Mesendoderm (in vitro differentiated cells): ENCODE results near the gene HIKESHI.

Experiments used
- DNase-seq: peaks from one replicate; pipeline ENCODE4 v3.0.0; 2013
- H2AK5ac ChIP-seq: 2 replicates; pipeline ENCODE4 v1.6.1; 2013; ENCODE audit warnings: low read length, inconsistent platforms
- H2BK120ac ChIP-seq: 2 replicates; pipeline ENCODE4 v1.6.1; 2013; ENCODE audit warnings: low read depth, mild to moderate bottlenecking, low read length, moderate library complexity, mixed read lengths
- H2BK15ac ChIP-seq: replicated peaks from 2 replicates; pipeline ENCODE4 v1.6.1; 2013; ENCODE audit warnings: low read depth, mild to moderate bottlenecking, moderate library complexity
- H2BK5ac ChIP-seq: 2 replicates; pipeline ENCODE4 v1.6.1; 2013; ENCODE audit warnings: low read length, inconsistent platforms
- H3K18ac ChIP-seq: 2 replicates; pipeline ENCODE4 v1.6.1; 2013; ENCODE audit warnings: mild to moderate bottlenecking, low read length, mixed read lengths
- H3K23ac ChIP-seq: one replicate; pipeline ENCODE4 v1.6.1; 2013; ENCODE audit warnings: low read length
- H3K27ac ChIP-seq: 2 replicates; pipeline ENCODE4 v1.5.1; 2013; ENCODE audit warnings: low read depth, mild to moderate bottlenecking, inconsistent platforms, low read length, moderate library complexity
- H3K27me3 ChIP-seq: 2 replicates; pipeline ENCODE4 v1.6.1; 2013; ENCODE audit warnings: low read length, control low read depth, mild to moderate bottlenecking, inconsistent platforms; ENCODE audit not compliant: insufficient read depth, poor library complexity
- H3K36me3 ChIP-seq: 2 replicates; pipeline ENCODE4 v1.6.1; 2013; ENCODE audit warnings: low read length, inconsistent platforms; ENCODE audit not compliant: control insufficient read depth, insufficient read depth
- H3K4ac ChIP-seq: one replicate; pipeline ENCODE4 v1.6.1; 2013; ENCODE audit warnings: low read depth, mild to moderate bottlenecking, low read length, moderate library complexity
- H3K4me1 ChIP-seq: 2 replicates; pipeline ENCODE4 v1.6.1; 2013; ENCODE audit warnings: low read depth, low read length, inconsistent platforms; ENCODE audit not compliant: control insufficient read depth
- H3K4me2 ChIP-seq: 2 replicates; pipeline ENCODE4 v1.6.1; 2013; ENCODE audit warnings: low read length
- H3K4me3 ChIP-seq: 2 replicates; pipeline ENCODE4 v1.5.1; 2013; ENCODE audit warnings: mild to moderate bottlenecking, low read length
- H3K56ac ChIP-seq: one replicate; pipeline ENCODE4 v1.6.1; 2013; ENCODE audit warnings: low read length
- H3K79me1 ChIP-seq: 2 replicates; pipeline ENCODE4 v1.6.1; 2013; ENCODE audit warnings: low read length, inconsistent platforms
- H3K79me2 ChIP-seq: 2 replicates; pipeline ENCODE4 v1.6.1; 2013; ENCODE audit warnings: mild to moderate bottlenecking, low read length; ENCODE audit not compliant: control insufficient read depth, insufficient read depth
- H3K9ac ChIP-seq: 2 replicates; pipeline ENCODE4 v1.6.1; 2013; ENCODE audit warnings: low read length, inconsistent platforms
- H4K5ac ChIP-seq: one replicate; pipeline ENCODE4 v1.6.1; 2013; ENCODE audit warnings: low read length
- H4K8ac ChIP-seq: one replicate; pipeline ENCODE4 v1.6.1; 2013; ENCODE audit warnings: low read depth, mild to moderate bottlenecking, control low read depth, low read length, moderate library complexity
- WGBS: extraction: QIAGEN DNeasy Blood & Tissue Kit; methylation state at CpG from one replicate; pipeline ENCODE4 v1.1.7; 2013; ENCODE audit warnings: low lambda C conversion rate, missing lambda C conversion rate; ENCODE audit not compliant: insufficient coverage; ENCODE audit errors: extremely low coverage; 5-methylcytosine and 5-hydroxymethylcytosine counted together

Gene HIKESHI

GRCh38 chr11:86275493-86276370, 26.3 kb upstream of the HIKESHI start:
- Histone ChIP-seq H3K4me1 (peaks cover 2% of the 10 kb centered on the region), H3K27me3 (no peaks in the 10 kb centered on the region), H3K18ac (no peak overlapping the region), H2AK5ac (no peak overlapping the region), H3K56ac (no peak overlapping the region), H3K4me3 (no peak overlapping the region), H3K27ac (no peak overlapping the region), H2BK15ac (no peak overlapping the region), H3K9ac (no peak overlapping the region), H3K36me3 (peaks cover 2% of the 10 kb centered on the region), H3K79me1 (peaks cover 7% of the 10 kb centered on the region), H3K4me2 (no peak overlapping the region), H3K79me2 (peaks cover 5% of the 10 kb centered on the region), H4K5ac (no peak overlapping the region), H3K23ac (no peak overlapping the region), H3K4ac (no peak overlapping the region), H4K8ac (no peak overlapping the region), H2BK5ac (no peak overlapping the region), H2BK120ac (no peak overlapping the region)
- no CpG with 5 or more reads among the region's 2 CpGs for WGBS
- no peak for DNase-seq

- Histone ChIP-seq H3K36me3 (peaks cover 2% of the 10 kb centered on the region), H4K8ac (no peak overlapping the region), H3K4me1 (peaks cover 2% of the 10 kb centered on the region)
These were observed 24.3 kb upstream of the HIKESHI start for GRCh38 chr11:86277741-86278140.

GRCh38 chr11:86278226-86278625, 23.8 kb upstream of the HIKESHI start:
- no peak overlapping the region for H4K5ac ChIP-seq
- no CpG with 5 or more reads among the region's 8 CpGs for WGBS
- H4K8ac ChIP-seq: no peak overlapping the region

More at GRCh38 chr11:86277741-86278140, 24.3 kb upstream of the HIKESHI start:
- Histone ChIP-seq H2AK5ac (no peak overlapping the region), H3K27me3 (no peaks in the 10 kb centered on the region), H3K4me3 (no peak overlapping the region), H3K56ac (no peak overlapping the region), H2BK15ac (no peak overlapping the region), H3K79me2 (peaks cover 5% of the 10 kb centered on the region), H2BK120ac (no peak overlapping the region), H4K5ac (no peak overlapping the region), H3K4ac (no peak overlapping the region), H2BK5ac (no peak overlapping the region), H3K4me2 (no peak overlapping the region), H3K79me1 (peaks cover 7% of the 10 kb centered on the region), H3K27ac (no peak overlapping the region), H3K9ac (no peak overlapping the region), H3K18ac (no peak overlapping the region), H3K23ac (no peak overlapping the region)
- no CpG with 5 or more reads among the region's 1 CpG for WGBS
- DNase-seq: no peak

GRCh38 chr11:86279747-86280146, 22.3 kb upstream of the HIKESHI start:
- no peak overlapping the region for H2BK120ac ChIP-seq
- no peak overlapping the region for H4K8ac ChIP-seq
- H3K4ac ChIP-seq: no peak overlapping the region
- no CpG with 5 or more reads among the region's 3 CpGs for WGBS
- no peak overlapping the region for H4K5ac ChIP-seq
- no peak overlapping the region for H2AK5ac ChIP-seq
- H2BK15ac ChIP-seq: no peak overlapping the region
- H3K9ac ChIP-seq: no peak overlapping the region
- H3K79me2 ChIP-seq: peaks cover 3% of the 10 kb centered on the region
- H3K27me3 ChIP-seq: no peaks in the 10 kb centered on the region
- H3K23ac ChIP-seq: no peak overlapping the region
- H3K79me1 ChIP-seq: peaks cover 6% of the 10 kb centered on the region
- peaks cover 2% of the 10 kb centered on the region for H3K36me3 ChIP-seq
- H2BK5ac ChIP-seq: no peak overlapping the region
- H3K4me2 ChIP-seq: no peak overlapping the region
- no peak overlapping the region for H3K18ac ChIP-seq
- no peaks in the 10 kb centered on the region for H3K4me1 ChIP-seq
- no peak overlapping the region for H3K56ac ChIP-seq
- H3K4me3 ChIP-seq: no peak overlapping the region
- DNase-seq: no peak
- H3K27ac ChIP-seq: no peak overlapping the region

More at GRCh38 chr11:86278226-86278625, 23.8 kb upstream of the HIKESHI start:
- Histone ChIP-seq H3K56ac (no peak overlapping the region), H2BK15ac (no peak overlapping the region), H3K79me2 (peaks cover 5% of the 10 kb centered on the region), H2AK5ac (no peak overlapping the region), H3K18ac (no peak overlapping the region), H3K23ac (no peak overlapping the region), H3K27me3 (no peaks in the 10 kb centered on the region), H3K4me3 (no peak overlapping the region), H2BK120ac (no peak overlapping the region), H3K36me3 (peaks cover 2% of the 10 kb centered on the region), H3K27ac (no peak overlapping the region), H3K9ac (no peak overlapping the region), H3K79me1 (peaks cover 7% of the 10 kb centered on the region), H2BK5ac (no peak overlapping the region), H3K4me2 (no peak overlapping the region), H3K4me1 (peaks cover 2% of the 10 kb centered on the region), H3K4ac (no peak overlapping the region)
- DNase-seq: no peak

- H4K5ac ChIP-seq: no peak overlapping the region
- H2BK120ac ChIP-seq: no peak overlapping the region
- WGBS: no CpG with 5 or more reads among the region's 2 CpGs
- H3K36me3 ChIP-seq: no peaks in the 10 kb centered on the region
- no peaks in the 10 kb centered on the region for H3K4me1 ChIP-seq
- no peak for DNase-seq
- H3K4ac ChIP-seq: no peak overlapping the region
- no peak overlapping the region for H2BK15ac ChIP-seq
- no peak overlapping the region for H2BK5ac ChIP-seq
- H3K79me1 ChIP-seq: no peaks in the 10 kb centered on the region
- no peak overlapping the region for H3K56ac ChIP-seq
- no peak overlapping the region for H3K9ac ChIP-seq
- H3K79me2 ChIP-seq: no peaks in the 10 kb centered on the region
- H3K23ac ChIP-seq: no peak overlapping the region
- H2AK5ac ChIP-seq: no peak overlapping the region
- H3K18ac ChIP-seq: no peak overlapping the region
- H3K4me2 ChIP-seq: no peak overlapping the region
- no peak overlapping the region for H3K27ac ChIP-seq
- no peaks in the 10 kb centered on the region for H3K27me3 ChIP-seq
- H4K8ac ChIP-seq: no peak overlapping the region
- H3K4me3 ChIP-seq: no peak overlapping the region
These were observed 14.6 kb upstream of the HIKESHI start for GRCh38 chr11:86287468-86287796.
